Brain microvascular endothelial cell (primary cell): Measurements from ENCODE around the gene CPA5.

Experiments used
- DNase-seq: peaks from one replicate; pipeline ENCODE4 v3.0.0-alpha.2; 2020
- H3K27ac ChIP-seq: fragments of 250-450 bp; sonication (Bioruptor Pico); 2 replicates; pipeline ENCODE4 v1.5.1; 2020; ENCODE audit warnings: mild to moderate bottlenecking, moderate library complexity
- H3K27me3 ChIP-seq: fragments of 250-450 bp; sonication (Bioruptor Pico); replicated peaks from 2 replicates; pipeline ENCODE4 v1.5.1; 2020; ENCODE audit warnings: mild to moderate bottlenecking
- H3K36me3 ChIP-seq: fragments of 250-450 bp; sonication (Bioruptor Pico); replicated peaks from 2 replicates; pipeline ENCODE4 v1.5.1; 2020; ENCODE audit warnings: mild to moderate bottlenecking
- H3K4me3 ChIP-seq: 2 replicates; pipeline ENCODE4 v1.5.1; 2011; ENCODE audit warnings: low read depth, mild to moderate bottlenecking, control low read depth, low read length, moderate library complexity
- CTCF ChIP-seq: IDR thresholded peaks from 2 replicates; pipeline ENCODE4 v1.5.1; 2011; ENCODE audit warnings: low read depth, mild to moderate bottlenecking, moderate library complexity, low read length, control low read depth, inconsistent platforms; ENCODE audit errors: missing control alignments
- in situ Hi-C: cut with HindIII; loops from 2 replicates; pipeline ENCODE4 v1.10.0; 2017; ENCODE audit warnings: low sequenced_read_pairs, low pct_ligation_motif_present

CPA5 gene

GRCh38 chr7:130405003-130405402 is 60.4 kb downstream of the CPA5 start:
- Histone ChIP-seq H3K27me3 (no peaks in the 10 kb centered on the region), H3K27ac (no peak overlapping the region), H3K4me3 (no peak overlapping the region), H3K36me3 (peaks cover 3% of the 10 kb centered on the region)
- no peak for TF ChIP-seq CTCF
- in situ Hi-C loops: no loop called here
- DNase-seq: no peak

DNA sequence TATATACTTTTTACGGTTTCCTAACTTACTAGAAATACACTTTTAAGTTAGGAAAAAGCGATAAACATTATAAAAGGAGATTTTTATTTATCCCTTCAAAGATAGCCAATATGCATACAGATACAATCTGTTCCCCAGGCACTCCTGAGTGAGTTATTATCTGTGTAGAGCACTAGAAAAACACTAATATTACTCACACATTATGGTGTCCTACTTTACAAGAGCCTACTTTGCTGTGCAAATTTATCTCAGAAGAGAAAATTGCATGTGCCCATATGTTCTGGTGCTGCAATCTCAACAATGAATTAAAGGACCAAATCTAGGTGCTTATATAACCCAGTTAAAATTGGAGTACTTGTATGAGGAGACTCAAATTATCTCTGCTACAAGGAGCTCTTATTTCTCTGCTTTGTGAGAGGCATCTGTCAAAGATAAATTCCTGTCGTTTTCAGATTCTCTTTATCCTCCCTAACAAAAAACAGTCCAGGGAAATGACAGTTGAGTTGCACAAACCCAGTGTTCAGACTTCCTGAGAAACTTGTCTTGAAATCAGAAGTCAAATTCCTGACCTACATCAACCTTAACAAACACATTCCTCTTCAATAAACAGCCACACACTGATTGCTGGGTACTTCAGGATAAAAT is 64.6 kb downstream of the CPA5 start:
- no peak for DNase-seq
- no peaks in the 10 kb centered on the region for H3K36me3 ChIP-seq
- TF ChIP-seq CTCF: no peak
- H3K4me3 ChIP-seq: no peak overlapping the region
- H3K27me3 ChIP-seq: no peaks in the 10 kb centered on the region
- no peak overlapping the region for H3K27ac ChIP-seq
- in situ Hi-C loops: no loop called here

GRCh38 chr7:130409712-130410072 is 65.1 kb downstream of the CPA5 start:
- no peaks in the 10 kb centered on the region for H3K36me3 ChIP-seq
- peak; percentile 25 for DNase-seq
- H3K27ac ChIP-seq: no peak overlapping the region
- no peak overlapping the region for H3K4me3 ChIP-seq
- H3K27me3 ChIP-seq: no peaks in the 10 kb centered on the region
- no peak for TF ChIP-seq CTCF
- in situ Hi-C loops: no loop called here

DNA sequence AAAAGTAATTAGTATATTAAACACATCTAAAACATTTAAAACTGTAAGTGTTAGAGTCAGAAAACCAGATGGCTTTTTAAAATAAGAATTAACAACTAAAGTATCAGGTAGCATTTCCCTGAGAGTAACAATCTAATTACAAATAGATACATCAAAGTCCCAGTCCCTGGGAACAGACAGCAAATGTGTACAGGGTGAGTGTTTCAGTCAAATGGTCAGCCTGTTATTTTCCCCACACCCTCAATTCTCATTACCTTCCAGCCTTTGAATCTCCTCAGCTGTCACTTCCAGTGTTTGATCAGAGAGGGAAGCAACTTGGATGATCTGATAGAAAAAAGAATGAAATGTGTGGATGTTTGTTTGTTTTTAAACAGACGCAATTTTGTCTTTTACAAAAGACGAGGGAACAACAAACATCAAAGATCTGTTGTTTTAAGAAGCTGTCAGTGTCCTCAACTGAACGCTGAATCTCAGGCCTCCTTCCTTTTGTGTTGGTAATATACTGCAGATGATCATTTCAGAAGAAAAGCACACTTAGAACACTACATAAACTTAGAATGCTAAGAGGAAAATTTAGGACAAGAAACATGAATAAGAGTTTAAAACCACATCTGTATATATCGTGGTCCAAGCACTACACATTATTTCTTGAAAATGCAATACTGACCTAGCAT is 66.4 kb downstream of the CPA5 start:
- in situ Hi-C loops: no loop called here

GRCh38 chr7:130413201-130413600 is 68.6 kb downstream of the CPA5 start:
- in situ Hi-C loops: no loop called here
- Histone ChIP-seq H3K27me3 (no peaks in the 10 kb centered on the region), H3K36me3 (no peaks in the 10 kb centered on the region), H3K27ac (no peak overlapping the region), H3K4me3 (no peak overlapping the region)
- no peak for DNase-seq
- TF ChIP-seq CTCF: no peak

More for the DNA sequence above, 66.4 kb downstream of the CPA5 start:
- Histone ChIP-seq H3K4me3 (no peak overlapping the region), H3K36me3 (no peaks in the 10 kb centered on the region), H3K27me3 (no peaks in the 10 kb centered on the region), H3K27ac (no peak overlapping the region)
- DNase-seq: no peak
- no peak for TF ChIP-seq CTCF

DNA sequence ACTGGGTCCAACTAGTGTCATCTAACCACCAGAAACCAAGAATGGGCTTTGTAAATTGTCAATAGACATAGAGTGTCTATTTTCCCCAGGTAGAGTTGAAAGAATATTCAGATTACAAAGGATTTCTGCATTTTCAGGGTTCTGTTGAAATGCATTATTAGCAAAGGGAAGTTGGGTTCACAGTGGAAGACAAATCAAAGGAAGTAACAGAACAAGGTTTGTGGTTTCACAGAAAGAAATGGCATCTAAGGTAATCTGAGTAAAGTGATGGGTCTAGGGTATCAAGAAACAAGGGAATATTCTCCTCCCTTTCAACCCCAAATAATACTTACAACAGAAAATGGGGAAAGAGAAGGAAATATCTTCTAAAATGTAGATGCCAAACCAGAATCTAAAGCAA is 70.4 kb downstream of the CPA5 start:
- no peaks in the 10 kb centered on the region for H3K36me3 ChIP-seq
- no peak overlapping the region for H3K4me3 ChIP-seq
- no peak overlapping the region for H3K27ac ChIP-seq
- no peak for TF ChIP-seq CTCF
- no peaks in the 10 kb centered on the region for H3K27me3 ChIP-seq
- no peak for DNase-seq
- in situ Hi-C loops: no loop called here
